Central memory CD4-positive, alpha-beta T cell (primary cell): ENCODE measurements around the gene TMEM62.
A peak's percentile ranks its signal among the peaks of the same experiment; 100 is the strongest.
"Not testable (repeated sequence)": the region's sequence is repeated elsewhere in the genome, so short reads cannot be mapped to it uniquely, and the experiment has no call there.

Experiments used
- DNase-seq: peaks from one replicate; pipeline ENCODE4 v3.0.0; 2022

TMEM62 gene

DNA sequence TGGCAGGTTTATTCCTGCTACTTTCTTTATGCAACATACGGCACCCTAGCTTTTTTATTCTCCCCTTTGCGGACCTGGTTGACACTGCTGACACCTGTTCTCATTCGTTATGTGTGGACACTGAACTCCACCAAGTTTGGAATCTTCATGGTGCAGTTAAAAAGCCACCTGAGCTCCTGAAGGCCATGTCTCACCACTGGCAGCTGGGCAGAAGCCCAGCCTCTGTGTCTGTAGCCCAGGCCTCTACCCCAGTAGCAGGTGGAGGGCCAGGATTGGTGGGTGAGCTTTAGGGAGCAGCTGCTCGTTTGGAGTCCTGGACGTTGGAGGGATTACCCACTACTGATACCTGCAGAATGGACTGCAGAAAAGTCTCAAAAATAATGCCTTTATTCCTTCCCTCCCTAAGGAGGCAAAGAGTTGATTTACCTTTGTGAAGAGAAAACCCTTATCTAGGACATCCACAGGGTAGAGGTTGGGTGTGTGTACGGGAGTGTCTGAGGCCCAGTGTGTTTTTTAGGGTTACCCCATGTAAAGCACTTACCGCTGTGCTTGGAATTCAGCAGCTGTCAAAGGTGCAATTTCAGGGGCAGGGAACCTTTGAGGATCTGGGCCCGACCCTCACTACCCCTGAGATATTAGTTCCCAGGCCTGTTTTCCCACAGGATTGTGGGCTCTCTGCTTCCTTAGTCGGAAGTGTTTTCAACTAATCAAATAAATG is 51.2 kb downstream of the TMEM62 start:
- no peak for DNase-seq

- DNase-seq, result peak; percentile 84
Measured at GRCh38 chr15:43185157-43186002, 52.0 kb downstream of the TMEM62 start, which contains the start of gene CCNDBP1. TSS of gene CCNDBP1 (plus strand) at chr15:43185403. CDS start at chr15:43185499, 96 bp downstream.

DNA sequence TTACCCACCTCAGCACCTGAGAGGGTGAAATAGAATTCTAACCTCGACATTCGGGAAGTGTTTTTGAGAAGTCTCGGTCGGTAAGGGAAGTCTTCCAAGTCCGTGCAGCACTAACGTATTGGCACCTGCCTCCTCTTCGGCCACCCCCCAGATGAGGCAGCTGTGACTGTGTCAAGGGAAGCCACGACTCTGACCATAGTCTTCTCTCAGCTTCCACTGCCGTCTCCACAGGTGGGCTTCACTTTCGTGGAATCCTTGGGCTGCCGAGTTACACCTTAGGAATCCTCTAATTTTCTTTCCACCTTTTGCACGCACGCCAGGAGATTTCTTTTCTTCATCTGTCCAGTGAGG is 52.6 kb downstream of the TMEM62 start:
- DNase-seq, result no peak

- DNase-seq, result peak; percentile 43
Measured at GRCh38 chr15:43187544-43188155, 54.3 kb downstream of the TMEM62 start.

- DNase-seq, result no peak
Measured at GRCh38 chr15:43189296-43189695, 55.9 kb downstream of the TMEM62 start.

- DNase-seq, result no peak
Measured at GRCh38 chr15:43190178-43190577, 56.8 kb downstream of the TMEM62 start.

DNA sequence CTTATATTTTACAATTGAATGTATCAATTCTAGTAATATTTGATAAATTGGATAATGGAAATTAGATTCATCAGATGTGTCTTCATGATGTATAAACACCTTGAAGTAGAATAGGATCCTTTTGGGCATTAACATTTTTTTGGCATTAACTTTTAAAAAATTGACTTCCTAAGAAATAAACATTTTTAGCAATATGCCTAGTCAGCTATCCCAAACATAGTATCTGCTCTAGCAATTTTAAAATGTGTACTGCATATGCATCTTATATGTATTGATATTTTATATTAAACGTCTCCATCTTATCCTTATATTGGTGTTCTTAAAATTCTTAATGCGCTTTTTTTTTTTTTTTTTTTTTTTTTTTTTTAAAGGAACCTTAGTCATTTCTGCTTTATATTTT is 60.3 kb downstream of the TMEM62 start:
- DNase-seq, result no peak

- no peak for DNase-seq
Measured at GRCh38 chr15:43194795-43195194, 61.4 kb downstream of the TMEM62 start.

DNA sequence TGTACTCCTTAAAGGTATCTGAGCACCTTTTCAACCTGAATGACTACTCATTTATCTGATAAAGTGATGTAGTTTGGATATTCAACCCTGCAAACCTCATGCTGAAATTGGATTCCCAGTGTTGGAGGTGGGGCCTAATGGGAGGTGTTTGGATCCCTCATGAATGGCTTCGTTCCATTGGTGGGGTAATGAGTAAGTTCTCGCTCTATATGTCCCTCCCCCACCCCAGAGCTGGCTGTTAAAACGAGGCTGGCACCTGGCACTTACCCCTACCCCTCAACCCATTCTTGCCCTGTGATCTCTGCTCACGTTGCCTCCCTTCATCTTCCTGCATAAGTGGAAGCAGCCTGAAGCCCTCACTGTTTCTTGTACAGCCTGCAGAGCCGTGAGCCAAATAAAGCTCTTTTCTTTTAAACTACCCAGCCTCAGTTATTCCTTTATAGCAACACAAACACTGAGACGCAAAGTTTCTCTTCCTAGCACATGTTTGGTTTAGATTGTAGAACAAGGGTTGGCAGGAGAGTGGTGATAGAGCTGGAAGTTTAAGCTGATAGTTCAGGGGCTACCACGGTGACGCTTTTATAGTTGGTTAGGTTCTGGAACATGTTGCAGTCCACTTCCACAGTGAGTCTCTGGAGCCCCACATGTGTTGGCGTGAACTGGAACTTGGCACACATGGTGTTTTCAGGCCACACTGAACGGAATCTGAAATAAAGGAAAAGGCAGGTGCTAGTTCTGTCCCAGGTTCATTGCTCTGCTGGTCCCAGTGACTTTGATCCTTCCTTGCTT is 63.6 kb downstream of the TMEM62 start:
- no peak for DNase-seq

- DNase-seq, result not testable (repeated sequence)
Measured at GRCh38 chr15:43197773-43198172, 64.4 kb downstream of the TMEM62 start.

- not testable (repeated sequence) for DNase-seq
Measured at GRCh38 chr15:43198556-43198955, 65.2 kb downstream of the TMEM62 start.

DNA sequence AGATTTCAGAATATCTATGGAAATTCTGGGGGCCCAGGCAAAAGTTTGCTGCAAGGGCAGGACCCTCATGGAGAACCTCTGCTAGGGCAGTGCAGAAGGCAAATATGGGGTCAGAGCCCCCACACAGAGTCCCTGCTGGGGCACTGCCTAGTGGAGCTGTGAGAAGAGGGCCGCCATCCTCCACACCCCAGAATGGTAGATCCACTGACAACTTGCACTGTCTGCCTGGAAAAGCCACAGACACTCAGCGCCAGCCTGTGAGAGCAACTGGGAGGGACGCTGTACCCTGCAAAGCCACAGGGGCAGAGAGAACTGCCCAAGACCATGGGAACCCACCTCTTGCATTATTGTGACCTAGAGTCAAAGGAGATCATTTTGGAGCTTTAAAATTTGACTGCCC is 65.6 kb downstream of the TMEM62 start:
- DNase-seq, result no peak

- no peak for DNase-seq
Measured at GRCh38 chr15:43199945-43200488, 66.6 kb downstream of the TMEM62 start.

GRCh38 chr15:43204016-43204901 is 70.9 kb downstream of the TMEM62 start:
- DNase-seq, result peak; percentile 10

DNA sequence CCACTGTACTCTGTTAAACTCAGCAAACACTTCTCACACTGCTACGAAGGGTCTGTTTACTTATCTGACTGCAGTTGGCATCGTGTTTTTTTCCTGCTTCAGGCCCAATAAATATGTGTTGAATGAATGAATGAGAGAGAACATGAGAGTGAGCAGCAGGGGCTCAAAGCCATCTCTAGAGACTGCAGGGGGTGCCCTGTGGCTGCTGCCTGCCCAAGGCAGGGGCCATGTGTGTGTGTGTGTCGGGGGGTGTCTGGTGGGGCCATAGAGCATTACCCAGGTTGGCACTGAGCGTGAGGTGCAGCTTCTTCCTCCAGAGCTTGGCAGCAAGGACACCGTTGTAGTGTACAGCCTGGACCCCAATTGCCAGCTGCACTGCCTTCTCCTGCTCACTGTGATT is 72.7 kb downstream of the TMEM62 start:
- DNase-seq, result no peak

DNA sequence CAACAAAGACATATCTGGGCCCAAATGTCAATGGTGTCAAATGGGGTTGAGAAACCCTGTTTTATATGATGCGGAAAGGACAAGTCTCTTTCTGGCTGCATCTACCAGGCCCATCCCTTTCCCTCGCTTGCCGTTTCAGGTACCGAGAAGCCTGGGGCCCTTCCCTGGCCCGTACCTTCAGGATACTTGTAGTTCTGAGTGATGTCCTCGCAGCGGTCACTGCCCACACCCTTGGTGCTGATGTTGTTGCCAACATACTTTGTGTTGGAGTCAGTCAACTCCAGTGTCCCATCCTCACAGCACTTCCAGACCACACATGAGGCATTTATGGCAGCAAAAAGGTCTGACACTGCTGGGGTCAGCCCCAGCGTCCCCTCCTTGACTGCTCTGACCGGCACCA is 73.6 kb downstream of the TMEM62 start:
- DNase-seq, result no peak

DNA sequence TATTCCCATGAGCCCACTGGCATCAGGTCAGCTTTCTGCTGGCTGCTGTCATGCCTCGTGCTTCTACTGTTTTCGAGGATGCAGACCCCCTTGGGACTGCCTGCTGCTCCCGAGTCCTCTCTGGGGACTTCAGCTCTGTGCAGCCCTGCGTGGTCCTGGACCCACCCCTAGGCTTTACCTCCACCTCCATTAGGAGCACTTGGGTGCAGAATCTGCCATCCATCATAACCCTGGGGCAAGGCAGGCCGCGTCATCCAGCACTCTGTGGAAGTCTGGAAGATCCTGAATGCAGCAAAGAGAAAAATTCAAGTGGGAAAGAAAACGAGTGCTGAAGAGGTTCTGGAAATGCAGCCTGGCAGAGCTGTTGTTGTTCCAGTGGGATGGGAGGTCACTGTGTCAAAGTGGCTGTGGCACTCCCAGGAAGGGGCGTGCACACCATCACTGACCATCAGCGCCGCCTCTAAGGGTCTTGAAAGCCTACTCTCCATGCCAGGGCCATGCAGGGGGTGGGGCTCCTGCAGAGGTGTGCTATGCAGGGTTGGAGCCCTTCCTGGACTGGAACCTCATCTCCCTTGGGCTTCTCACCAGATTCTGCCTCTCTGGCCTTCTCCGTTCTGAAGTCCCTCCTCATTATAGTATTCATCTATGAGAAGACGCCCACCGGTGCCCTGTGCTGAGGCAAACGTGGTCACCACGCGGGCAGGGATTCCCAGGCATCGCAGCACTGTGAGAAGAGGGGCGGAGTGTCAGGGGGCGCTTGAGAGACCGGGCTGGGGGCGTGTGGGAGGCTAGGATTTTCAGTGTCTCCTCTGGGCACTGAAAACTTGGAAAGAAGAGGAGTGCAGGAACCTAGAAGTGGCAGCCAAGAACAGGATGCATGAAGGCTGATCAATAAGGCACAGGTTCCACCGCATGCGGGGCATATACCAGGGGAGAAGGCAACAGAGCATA is 74.9 kb downstream of the TMEM62 start:
- DNase-seq, result no peak

- no peak for DNase-seq
Measured at GRCh38 chr15:43209059-43209824, 75.9 kb downstream of the TMEM62 start.

- no peak for DNase-seq
Measured at GRCh38 chr15:43210172-43210745, 76.9 kb downstream of the TMEM62 start.
